Uterus (tissue), 4 donors: ENCODE measurements around the gene MFNG. TPM values are rescaled to one million over a fixed set of nuclear protein-coding genes. Genes with fewer than 3 reads are reported as not detected.

ENCODE experiments used
- DNase-seq, 2 donors: peaks; one replicate each; pipeline ENCODE4 v3.0.0-alpha.2; 2019 to 2020
- H3K27ac ChIP-seq, 2 donors: fragments of 200-600 bp; sonication (generic); 1 replicate in 1 of 2; 2 replicates in 1 of 2; pipeline ENCODE4 v1.5.1; 2016 to 2018
- H3K27me3 ChIP-seq, 2 donors: fragments of 200-600 bp; sonication (generic); one replicate each; pipeline ENCODE4 v1.5.1; 2018 to 2019; ENCODE audit warnings: control low read depth in 1 of 2
- H3K36me3 ChIP-seq, 2 donors: fragments of 200-600 bp; sonication (generic); one replicate each; pipeline ENCODE4 v1.5.1; 2019; ENCODE audit warnings: control low read depth in 1 of 2
- H3K4me1 ChIP-seq, 2 donors: fragments of 200-600 bp; sonication (generic); one replicate each; pipeline ENCODE4 v1.5.1; 2018 to 2019; ENCODE audit warnings: control low read depth in 1 of 2
- H3K4me3 ChIP-seq, 2 donors: fragments of 200-600 bp; sonication (generic); 1 replicate in 1 of 2; 2 replicates in 1 of 2; pipeline ENCODE4 v1.5.1; 2018 to 2019; ENCODE audit warnings: mild to moderate bottlenecking in 1 of 2
- H3K9me3 ChIP-seq, 2 donors: fragments of 200-600 bp; sonication (generic); one replicate each; pipeline ENCODE4 v1.5.1; 2019; ENCODE audit warnings: control low read depth in 1 of 2
- CTCF ChIP-seq, 4 experiments: fragments of 200-600 bp in 2 of 4; fragments of 450-650 bp in 2 of 4; sonication (generic) in 2 of 4; IDR thresholded peaks; one replicate each; pipeline ENCODE4 v1.5.1; 2016 to 2019; ENCODE audit warnings: antibody characterized with exemption in 4 of 4, mild to moderate bottlenecking in 2 of 4, moderate library complexity in 1 of 4
- POLR2A ChIP-seq, 2 donors: fragments of 450-650 bp; IDR thresholded peaks; one replicate each; pipeline ENCODE4 v1.6.1; 2016; ENCODE audit warnings: antibody characterized with exemption in 2 of 2, mild to moderate bottlenecking in 1 of 2, moderate library complexity in 1 of 2
- intact Hi-C: fragments of 100-400 bp; cut with DNase I; formaldehyde crosslinking; loops from one replicate; pipeline ENCODE4 v1.15.1; 2023; ENCODE audit warnings: low total_unique reads
- total RNA-seq, 4 donors: library from RNA; depleted of rRNA in 3 of 4; stranded (reverse); fragments of >200 nt in 3 of 4; gene quantifications; one replicate each; pipeline versions ENCODE4 v1.1.0 to v1.2.4, GENCODE V29; 2014 to 2023
- donor health status: DM: yes; HTN: yes; CAD: no.

MFNG gene
- total RNA-seq, 4 donors from 2014 or later, result 7.6 to 71.2 (median 28.7) TPM

DNA sequence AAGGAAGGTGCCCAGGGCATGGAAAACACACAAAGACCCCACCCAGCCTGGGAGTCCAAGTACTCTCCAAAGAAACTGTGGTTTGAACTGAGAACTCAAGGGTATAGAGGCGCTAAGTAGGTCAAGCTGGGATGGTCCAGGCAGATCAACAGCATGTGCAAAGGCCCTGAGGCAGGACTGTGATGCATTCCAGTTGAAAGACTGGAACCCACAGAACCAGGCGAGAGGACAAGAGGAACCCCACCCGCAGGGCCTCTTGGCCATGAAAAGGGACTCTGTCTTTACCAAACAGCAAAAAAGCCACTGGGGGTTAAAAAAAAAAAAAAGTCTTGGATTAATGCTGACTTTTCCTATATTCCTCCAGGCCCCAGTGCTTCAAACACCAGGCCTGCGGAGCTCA, 18.8 kb upstream of the MFNG start:
- Histone ChIP-seq H3K4me1 (no peaks in the 10 kb centered on the region), H3K9me3 (no peaks in the 10 kb centered on the region), H3K36me3 (no peaks in the 10 kb centered on the region), H3K27ac (peak overlapping the region in 1 of 2 donors; percentile 49), H3K4me3 (no peak overlapping the region), H3K27me3 (no peaks in the 10 kb centered on the region)
- TF ChIP-seq CTCF (IDR thresholded peaks at IDR 0.05), result no peak
- no peak for TF ChIP-seq POLR2A (IDR thresholded peaks at IDR 0.05)
- intact Hi-C loops, result no loop called here
- DNase-seq, result no peak

GRCh38 chr22:37503850-37504249, 17.7 kb upstream of the MFNG start:
- no peaks in the 10 kb centered on the region for H3K9me3 ChIP-seq
- DNase-seq, result peak in 1 of 2 donors; percentile 50
- intact Hi-C loops, result no loop called here
- no peak overlapping the region for H3K4me3 ChIP-seq
- H3K36me3 ChIP-seq, result no peaks in the 10 kb centered on the region
- no peaks in the 10 kb centered on the region for H3K27me3 ChIP-seq
- H3K27ac ChIP-seq, result peak overlapping the region; percentile 21 to 49
- TF ChIP-seq POLR2A (IDR thresholded peaks at IDR 0.05) (no peak), CTCF (IDR thresholded peaks at IDR 0.05) (no peak)
- H3K4me1 ChIP-seq, result no peaks in the 10 kb centered on the region

GRCh38 chr22:37503183-37503683, 17.0 kb upstream of the MFNG start:
- H3K27me3 ChIP-seq, result no peaks in the 10 kb centered on the region
- no peaks in the 10 kb centered on the region for H3K4me1 ChIP-seq
- no peak overlapping the region for H3K4me3 ChIP-seq
- intact Hi-C loops, result no loop called here
- no peaks in the 10 kb centered on the region for H3K36me3 ChIP-seq
- no peak for DNase-seq
- peak overlapping the region; percentile 40 to 49 for H3K27ac ChIP-seq
- TF ChIP-seq POLR2A (IDR thresholded peaks at IDR 0.05) (no peak), CTCF (IDR thresholded peaks at IDR 0.05) (no peak)
- no peaks in the 10 kb centered on the region for H3K9me3 ChIP-seq

DNA sequence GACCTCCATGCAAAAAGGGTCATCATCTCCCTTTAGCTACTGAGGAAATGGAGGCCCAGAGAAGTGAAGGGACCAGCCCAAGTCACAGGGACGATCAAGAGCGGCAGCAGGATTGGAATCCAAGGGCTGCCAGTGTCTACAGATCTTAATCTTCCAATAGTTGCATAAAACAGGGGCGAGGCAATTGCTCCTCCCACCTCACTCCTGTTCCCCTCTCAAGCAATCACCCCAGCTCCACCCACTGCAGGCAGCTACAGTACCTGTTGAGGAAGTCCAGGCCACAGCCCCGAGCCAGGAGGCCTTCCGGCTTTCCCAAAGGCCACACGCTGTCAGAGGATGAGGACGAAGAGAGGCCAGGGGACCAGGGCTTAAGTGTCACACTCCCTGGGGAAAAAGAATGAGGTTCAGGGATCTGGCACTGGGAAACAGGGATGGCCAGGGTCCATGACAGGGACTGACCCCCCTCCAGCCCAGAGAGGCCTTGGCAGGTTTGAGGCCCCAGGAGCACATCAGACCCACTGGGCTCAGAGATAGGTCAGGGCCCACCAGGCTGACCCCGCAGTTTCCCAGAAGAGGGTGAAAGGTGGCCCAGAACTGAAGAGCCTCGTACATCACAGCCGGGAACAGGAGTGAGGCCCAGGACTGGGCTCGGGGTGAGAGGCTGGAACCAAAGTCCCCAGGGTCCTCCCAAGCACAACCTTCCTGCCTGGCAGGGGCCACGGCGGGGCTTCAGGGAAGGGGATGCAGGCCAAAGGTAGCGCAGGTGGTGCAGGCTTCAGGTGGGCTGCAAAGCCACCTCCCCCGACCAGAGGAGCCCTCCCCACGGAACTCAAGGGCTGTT, 16.4 kb upstream of the MFNG start:
- Histone ChIP-seq H3K4me1 (no peaks in the 10 kb centered on the region), H3K4me3 (no peak overlapping the region), H3K9me3 (no peaks in the 10 kb centered on the region), H3K27ac (peak overlapping the region; percentile 40 to 49), H3K27me3 (no peaks in the 10 kb centered on the region), H3K36me3 (no peaks in the 10 kb centered on the region)
- TF ChIP-seq CTCF (IDR thresholded peaks at IDR 0.05), result no peak
- TF ChIP-seq POLR2A (IDR thresholded peaks at IDR 0.05), result no peak
- DNase-seq, result peak in 1 of 2 donors; percentile 44
- intact Hi-C loops, result no loop called here

GRCh38 chr22:37501610-37502341, 15.6 kb upstream of the MFNG start:
- Histone ChIP-seq H3K9me3 (no peaks in the 10 kb centered on the region), H3K36me3 (no peaks in the 10 kb centered on the region), H3K27ac (peak overlapping the region; percentile 21 to 49), H3K4me3 (no peak overlapping the region), H3K4me1 (no peaks in the 10 kb centered on the region), H3K27me3 (no peaks in the 10 kb centered on the region)
- TF ChIP-seq CTCF (IDR thresholded peaks at IDR 0.05) (no peak), POLR2A (IDR thresholded peaks at IDR 0.05) (no peak)
- intact Hi-C loops, result no loop called here
- DNase-seq, result peak in 1 of 2 donors; percentile 65
